HG03558 (cell line): ENCODE results near the gene VAX1.

Experiments used
- ATAC-seq: cut with Tn5 transposase; IDR thresholded peaks from one replicate; pipeline ENCODE4 v1.9.1; 2021; ENCODE audit warnings: moderate number of reproducible peaks; ENCODE audit not compliant: unreplicated experiment; ENCODE audit errors: extremely low read depth

The VAX1 gene

DNA sequence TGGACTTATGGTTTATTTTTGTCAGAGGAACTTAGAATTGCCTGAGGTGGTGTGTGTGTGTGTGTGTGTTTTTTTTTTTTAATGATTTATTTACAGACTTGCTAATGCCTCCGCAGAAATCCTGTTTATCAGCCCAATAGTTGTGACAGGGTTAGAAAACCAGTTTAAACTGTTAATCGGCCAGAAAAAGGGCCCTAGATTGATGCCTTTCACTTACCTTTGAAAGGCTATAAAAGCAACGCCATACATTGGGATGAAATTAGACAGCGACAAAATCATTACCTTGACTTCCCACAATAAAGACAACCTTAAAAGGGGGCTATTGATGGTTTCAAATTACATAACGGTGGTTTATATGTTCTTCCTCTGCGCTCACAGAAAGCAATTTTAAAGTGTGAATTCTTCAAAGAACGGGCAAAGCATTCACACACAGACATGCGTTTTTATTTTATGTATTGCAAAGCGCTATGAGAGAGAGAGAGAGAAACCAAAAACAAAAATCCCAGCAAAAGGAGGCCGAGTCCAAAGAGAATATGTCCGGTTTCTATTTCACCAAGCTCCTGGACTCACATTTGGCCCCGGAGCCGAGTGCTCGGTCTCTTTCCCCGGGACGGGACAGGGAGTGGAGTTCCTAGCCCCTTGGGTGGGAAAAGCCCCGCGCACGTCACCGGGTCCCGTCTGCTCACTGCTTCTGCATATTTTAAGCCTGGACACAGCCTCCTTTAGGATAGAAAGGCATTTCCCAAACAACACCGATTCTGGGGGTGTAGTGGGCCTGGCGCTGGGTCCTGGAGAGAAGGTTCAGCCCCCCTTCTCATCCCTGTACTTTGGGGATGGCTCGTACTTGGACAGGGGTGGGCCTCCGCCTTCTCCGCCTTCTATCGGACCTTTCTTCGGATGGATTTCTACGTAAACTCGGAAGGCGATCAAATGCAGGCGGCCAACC, 26.8 kb upstream of the VAX1 start:
- no peak for ATAC-seq

DNA sequence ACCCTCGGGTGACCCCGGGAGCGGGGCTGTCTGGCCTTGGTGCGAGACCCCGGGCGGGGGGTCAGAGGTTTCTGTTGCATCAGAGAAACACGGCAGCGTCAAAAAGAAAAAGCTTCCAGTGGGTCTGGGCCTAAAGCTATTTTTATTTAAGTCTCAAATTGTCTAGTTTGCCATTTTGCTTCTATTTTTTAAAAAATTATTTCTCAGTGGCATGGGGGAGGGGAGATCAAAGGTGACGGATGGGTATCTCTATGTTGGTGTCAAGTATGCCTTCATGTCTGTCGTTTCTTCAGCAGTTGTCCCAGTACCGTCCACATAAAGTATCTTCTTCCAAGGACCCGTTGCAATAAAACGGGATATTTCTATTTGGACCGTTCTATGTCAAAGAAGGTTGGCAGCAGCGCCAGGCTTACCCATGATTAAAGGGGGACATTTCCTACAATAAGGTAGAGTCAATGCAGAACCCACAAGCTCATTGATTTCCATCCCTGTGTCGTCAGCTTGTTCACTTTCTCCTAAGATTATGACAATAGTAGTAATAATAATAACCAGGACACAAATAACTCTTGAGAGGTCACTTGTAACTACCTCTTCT, 26.0 kb upstream of the VAX1 start:
- no peak for ATAC-seq

DNA sequence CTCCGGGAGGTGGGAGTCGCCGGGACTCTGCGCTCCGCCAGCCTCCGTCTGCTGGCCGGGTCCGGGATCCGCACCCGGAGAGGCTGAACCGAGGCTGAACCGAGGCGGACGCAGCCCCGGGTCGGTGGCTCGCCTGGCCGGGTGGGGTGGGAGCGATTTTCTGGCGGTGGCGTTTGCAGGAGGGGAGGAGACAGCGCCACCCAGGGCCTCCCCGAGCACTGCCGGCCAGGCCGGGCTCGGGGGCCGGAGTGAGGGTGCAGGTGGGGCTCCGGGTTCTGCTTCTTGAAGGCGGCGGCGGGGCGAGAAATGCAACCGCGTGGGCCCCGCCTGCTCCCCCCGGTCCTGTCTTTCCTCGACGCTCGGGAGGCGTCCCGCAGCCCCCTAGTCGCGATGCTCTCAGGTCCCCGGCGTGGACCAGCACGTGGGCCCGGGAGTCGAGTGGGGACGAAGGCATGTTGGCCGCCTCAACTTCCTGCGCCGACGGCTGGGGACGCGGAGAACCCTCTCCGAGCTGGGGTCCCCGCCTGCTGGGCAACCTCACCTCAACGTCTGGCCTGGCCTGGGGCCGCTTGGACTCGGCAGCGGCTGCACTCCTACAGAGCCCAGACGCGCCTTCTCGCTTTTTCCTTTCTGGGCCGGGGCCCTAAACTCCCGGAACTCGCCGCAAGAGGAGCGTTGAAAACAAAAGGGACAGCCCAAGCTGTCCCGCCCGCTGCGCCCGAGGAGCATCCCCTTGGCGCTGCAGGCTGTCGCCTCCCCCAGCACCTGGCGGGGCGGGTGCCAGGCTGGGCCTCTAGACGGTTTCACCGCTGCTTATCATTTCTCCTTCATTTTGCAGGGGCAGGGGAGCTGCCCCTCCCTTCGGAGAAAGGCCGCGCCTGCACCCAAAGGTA, 25.2 kb upstream of the VAX1 start:
- no peak for ATAC-seq

DNA sequence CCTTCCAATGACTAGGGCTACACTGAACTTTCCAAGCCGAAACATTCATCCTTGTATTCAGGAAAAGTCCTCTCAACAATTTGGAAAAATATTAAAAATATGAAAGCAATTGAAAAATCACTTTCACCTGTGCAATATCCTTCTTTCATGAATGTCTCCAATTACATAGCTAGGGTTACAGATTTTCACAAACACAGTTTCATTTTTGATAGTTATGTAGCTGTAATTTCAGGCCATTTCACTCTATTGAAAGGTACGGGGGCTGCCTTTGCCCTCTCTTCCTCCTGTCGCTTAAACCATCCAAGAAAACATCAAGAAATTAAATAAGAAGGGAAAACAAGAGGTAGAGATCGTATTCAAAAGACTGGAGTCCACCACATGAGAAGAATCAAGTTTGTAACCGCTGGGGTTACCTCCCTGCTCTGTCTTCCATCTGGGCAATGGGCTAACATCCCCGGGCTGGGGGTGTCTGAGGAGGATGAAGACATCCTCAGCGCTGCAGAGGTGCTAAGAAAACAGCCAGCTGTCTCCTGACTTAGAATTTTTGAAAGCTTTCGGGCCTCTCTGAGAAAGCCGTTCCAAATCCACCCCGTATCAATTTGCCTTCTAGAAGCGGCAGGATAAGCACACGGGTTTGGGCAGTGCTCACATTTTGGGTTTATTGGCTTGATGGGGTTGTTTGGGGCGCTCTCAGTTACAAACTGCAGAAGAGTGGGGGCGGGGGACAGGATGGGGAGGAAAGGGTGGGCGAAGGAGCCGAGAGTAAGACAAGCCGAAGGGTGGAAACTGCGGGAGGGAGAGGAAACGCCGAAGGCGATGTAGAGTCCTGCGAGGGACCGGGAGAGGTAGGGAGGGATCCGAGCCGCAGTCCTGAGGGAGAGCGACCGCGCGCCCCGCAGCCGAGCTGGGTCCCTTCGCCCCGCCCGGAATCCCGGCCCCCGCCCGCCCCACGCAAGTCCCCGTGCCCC, 24.3 kb upstream of the VAX1 start:
- ATAC-seq, result no peak

DNA sequence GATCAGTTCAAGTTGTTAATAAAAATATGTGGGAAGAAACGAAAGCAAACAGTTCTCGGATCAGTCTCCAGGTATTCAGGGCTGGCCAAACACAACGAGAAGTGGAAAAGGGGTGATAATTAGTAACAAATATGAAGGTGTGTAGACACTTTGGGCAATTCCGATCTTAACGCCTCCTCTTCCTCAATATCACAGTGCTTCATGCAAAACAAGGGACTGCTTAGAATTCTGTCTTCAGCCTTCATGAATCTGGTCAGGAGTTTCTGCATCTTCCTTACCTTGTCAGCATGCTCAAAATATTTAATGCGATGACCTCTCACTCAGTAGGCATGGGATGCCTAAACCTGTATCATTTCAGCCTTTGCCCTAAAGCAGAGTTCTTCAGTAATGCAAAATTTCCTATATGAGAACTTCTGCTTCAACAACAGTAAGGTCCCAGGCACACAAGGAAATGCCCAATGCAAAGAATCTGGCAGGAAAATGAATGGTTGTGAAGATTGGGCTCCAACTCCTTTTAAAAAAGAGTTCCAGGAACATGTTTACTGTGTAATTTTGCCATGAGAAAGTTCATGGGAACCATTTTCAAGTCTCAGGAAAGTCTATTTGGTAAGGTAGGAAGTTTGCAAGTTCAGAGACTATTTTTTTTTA, 23.4 kb upstream of the VAX1 start:
- no peak for ATAC-seq

DNA sequence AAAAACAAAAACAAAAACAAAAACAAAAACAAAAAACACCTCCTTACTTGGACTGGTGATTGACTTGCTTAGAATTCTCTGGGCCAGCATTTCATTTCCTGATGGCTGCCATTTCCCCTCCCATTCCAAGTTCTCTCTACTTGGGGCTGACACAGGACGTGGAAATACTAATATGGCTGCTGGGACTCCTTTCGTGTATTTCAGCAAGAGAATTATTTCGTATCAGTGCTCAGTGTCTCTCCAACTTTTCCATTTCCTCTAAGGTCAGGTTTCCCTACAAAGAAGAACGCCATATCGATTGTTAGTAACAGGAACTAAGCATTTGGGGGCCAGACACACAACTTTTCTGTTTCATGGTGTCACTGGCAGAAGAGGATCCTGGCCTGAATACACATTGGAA, 22.5 kb upstream of the VAX1 start:
- ATAC-seq, result no peak

DNA sequence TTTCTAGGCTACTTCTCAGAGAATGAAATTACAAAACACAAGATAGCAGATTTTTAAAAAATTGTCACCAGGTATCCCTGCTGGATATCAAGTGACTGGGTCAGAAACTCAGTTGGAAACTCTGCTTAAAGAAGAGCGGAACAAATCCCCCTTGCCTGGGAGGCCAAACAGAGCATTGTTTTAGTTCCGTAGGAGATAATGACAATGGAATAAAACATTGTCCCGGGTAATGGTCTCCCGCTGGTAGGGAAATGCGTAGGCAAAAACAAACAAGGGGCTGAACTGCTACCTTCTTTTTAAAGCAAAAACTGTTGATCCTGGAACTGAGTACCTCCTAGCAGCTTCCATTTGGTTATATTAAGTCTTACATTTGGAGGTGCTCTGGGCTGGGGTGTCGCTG, 21.3 kb upstream of the VAX1 start:
- no peak for ATAC-seq

DNA sequence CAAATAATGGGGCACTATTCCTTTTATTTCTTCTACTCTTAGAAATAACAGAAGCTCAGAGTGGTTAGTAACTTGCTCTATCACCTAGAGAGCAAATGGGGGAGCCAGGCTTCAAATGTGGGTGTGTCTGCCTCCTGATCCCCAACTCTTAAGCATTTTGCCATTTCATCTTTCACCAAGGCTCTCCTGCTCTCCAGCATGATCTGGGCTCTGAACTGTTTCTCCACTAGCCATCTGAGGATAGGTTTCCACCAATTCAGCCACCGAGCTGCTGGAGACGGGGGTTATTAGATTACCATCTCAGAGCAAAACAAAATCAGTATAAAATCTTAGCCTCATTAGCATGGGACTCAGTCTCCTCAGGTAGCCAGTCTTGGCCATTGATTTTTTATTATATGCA, 20.2 kb upstream of the VAX1 start:
- no peak for ATAC-seq

DNA sequence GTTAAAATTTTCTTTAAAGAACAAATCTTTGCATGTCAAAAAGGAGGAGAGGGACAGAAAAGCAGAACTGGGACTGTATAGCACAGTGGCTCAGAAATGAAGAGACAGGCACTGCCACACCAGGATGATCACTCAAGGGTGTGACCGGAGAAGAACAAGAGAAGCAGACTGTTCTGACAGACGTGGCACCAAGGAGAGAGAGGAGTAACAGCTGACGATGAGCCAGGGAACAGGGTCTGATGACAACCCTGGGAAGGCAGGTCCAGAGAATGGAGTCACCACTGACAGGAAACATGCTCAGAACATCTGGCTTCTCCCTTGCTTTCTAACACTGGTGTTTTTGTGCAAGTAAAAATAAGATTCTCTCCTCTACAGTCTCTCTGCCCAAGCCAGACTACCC, 14.6 kb upstream of the VAX1 start:
- no peak for ATAC-seq

DNA sequence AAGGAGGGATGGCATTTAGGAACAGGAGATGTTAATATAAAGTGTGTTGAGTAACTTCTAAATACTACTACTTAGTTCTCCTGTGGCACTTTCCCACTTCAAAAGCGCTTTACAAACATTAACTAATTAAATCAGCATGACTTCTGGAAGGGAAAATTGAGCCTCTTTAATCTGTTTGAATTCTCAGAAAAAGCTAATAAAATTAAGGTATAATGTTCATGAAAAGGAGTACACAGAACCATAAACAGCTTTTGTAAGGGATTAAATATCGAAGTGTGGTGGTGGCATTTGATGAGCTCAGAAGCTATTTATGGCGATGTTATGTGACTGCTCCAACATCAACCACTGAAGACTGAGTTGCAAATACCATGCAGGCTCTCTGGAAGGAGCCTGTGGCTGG, 10.2 kb upstream of the VAX1 start:
- no peak for ATAC-seq

DNA sequence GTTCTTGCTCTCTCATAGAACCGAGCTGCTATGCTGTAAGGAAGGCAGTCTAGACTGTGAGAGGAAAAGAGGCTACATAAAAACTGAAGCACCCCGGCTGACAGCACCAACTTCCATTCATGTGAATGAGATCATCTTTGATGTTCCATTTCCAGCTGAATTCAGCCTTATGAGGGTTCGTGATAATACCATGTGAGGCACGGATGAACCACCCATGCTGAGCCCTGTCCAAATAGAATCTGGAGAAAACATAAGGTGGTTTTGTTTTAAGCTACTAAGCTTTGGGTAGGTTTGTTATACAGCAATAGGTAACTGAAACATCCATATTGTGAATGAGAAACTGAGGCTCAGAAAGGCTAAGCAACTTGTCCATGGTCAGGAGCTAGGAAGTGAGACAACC, 6.9 kb upstream of the VAX1 start:
- ATAC-seq, result no peak

DNA sequence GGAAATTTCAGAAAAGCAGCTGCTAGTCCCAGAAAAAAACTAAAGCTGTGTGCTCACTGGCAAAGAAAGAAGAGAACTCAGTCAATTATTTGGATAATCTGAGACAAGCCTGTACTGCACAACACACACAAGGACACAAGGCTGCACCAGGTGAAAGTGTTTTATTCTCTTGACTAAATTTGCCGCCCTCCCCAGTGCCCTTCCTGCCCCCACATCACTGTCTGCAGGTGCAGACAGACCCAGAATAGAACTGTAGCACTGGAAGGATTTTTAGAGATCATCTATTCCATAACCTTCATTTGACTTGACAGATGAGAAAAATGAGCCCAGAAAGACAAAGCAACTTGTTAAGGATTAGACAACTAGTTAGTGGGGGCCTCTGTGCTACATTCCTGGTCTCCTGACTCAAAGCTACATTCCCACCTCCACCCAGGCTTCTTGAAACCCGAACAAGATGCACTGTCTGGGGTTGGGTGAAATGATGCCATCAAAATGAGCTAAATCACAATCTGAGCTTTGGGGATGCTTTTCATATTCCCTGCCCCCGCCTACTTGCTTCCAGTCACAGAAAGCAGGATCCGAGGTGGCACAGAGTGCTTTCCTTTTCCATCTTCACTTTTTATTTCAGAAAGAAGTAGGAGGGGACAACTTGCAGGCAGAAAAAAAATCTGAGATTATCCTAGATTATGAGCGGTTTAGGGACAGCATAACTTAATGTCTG, 5.2 kb upstream of the VAX1 start:
- ATAC-seq, result no peak

DNA sequence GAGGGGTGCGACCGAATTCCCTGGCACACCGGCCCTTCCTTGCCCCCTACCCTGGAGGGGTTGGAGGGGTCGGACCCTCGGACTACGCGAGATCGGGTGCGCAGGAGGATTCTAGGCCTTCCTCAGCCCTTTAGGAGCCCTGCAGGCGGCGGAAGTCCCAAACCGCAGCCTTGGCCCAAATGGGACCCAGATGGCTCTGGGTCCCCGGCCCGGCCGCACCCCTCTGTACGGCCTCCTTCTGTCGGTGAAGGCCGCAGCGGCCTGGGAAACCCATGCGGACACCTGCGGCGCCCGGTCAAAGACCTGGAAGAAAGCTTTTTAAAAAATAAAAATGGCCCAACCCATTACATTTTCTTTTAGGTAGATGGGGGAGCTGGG, 2.4 kb upstream of the VAX1 start:
- no peak for ATAC-seq

DNA sequence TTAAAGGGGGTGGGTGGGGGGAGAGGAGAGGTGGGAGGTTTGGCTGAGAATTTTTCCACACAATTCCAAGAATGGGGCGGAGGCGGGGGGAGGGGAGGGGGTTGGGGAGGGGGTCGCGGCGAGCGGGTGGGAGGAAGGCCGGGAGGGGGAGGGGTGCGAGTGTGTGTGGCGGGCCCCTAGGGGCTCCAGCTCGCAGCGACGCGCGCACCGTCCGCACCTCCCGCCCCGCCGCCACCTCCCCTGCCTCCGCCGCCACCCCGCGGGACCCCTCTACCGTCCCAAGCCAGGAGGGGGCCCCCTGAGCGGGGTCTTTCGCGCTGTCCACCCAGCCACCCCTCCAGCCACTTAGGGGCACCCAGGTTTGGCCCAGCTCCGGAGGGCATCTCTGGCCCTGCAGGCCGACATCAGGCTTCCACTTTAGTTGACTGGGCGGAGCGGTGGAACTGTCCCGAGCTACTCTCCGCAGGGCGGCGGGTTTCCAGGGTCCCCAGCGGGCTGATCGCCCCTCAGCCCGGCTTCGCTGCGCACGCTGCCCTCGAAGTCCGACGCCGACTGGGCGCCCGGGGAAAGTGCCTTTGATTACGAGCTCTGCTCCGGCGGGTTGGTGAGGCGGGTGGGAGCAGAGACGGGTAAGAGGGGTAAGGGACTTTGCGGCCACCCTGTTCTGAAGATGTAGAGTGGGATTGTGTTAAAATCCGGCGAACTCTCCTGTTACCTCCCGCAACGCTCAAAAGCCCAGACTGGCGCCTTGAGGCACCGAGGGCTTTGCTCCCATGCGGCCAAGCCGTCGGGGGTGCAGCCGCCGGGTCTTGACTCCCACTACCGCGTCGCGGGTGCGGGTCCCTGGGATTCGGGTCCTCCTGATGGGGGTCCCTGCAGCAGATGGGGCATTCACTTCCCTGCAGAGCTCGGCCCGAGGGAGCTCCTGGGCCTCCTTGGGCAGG, 1.8 kb upstream of the VAX1 start:
- ATAC-seq, result no peak

DNA sequence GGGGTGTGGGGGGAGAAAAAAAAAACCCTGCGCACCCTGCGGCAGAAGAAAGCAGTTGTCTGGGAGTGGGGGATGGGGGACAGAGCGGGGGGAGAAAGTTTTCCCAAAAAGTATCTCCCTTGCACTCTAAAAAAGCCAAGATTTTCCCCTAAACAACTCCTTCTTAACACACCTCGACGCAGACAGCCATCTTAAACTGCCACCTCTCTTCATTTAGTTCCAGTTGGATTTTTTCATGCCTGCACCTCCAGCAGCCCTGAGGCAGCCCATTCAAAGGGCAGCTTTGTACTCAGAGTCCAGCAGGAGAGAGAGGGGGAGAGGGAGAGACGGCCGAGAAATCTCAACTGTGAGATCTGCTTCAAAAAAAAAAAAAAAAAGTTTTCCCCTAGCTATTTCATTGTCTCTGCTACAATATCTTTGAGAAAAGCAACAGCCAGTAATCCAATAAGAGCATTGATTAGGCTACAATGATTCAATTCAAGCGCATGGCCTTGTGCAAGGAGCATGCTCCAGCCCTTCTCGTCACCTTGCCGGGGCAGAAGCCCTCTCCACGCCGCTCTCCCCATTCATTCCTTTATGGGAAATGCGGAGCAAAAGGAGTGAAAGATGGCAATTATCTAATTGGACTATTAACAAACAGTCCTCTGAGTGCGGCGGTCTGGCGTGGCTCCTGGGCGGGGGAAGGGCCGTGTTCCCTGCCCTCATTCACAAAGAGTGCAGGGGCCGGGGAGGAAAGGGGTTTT, 939 bp upstream of the VAX1 start:
- ATAC-seq, result no peak

DNA sequence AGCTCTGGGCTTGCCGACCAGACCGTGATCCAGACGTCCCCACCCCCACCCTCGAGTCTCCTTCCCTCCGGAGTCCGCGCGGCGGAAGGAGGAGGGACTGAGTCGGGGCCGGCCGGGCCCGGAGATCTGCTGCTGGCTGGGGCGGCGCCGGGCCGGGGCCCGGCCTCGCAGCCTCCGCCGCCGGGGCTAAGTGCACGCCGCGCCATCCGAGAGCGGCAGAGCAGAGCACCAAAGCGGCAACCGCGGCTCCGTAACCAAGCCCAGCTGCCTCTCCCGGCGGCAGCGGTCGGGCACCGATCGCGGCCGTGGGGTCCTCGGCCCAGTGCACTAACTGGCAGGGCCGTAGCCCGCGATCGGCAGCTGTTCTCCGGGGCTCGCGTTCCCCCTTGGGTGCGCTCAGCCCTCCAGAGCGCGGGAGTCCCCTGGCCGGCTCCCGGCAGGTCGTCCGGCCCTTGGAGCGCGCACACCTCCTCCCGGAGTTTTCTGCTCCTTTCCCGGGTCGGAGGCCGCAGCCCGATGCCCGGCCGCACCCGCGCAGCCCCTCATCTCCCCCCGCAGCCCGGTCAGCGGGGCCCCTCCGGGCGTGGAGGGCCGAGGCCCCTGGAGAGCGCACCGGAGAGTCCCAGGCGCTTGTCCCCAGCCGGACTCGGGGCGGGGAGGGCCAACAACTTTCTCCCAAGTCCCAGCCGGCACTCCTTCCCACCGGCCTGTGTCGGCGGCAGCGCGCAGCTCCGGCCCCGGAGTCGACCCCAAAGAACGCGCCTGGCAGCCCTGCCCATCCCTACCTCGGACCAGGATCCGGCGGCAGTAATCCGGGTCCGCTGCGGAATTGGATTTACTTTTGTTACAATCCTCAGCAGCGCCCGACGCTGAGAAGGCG, 799 bp downstream of the VAX1 start:
- no peak for ATAC-seq
